GM23248 (cell line): ENCODE results near the gene GALNT18. TPM values are rescaled to one million over a fixed set of nuclear protein-coding genes. Genes with fewer than 3 reads are reported as not detected.

Experiments
- DNase-seq: peaks from one replicate; pipeline ENCODE4 v3.0.0-alpha.2; 2015
- H2AFZ ChIP-seq: fragments of 200-600 bp; sonication (generic); 2 replicates; pipeline ENCODE4 v1.6.1; 2016; ENCODE audit warnings: antibody characterized with exemption
- H3F3A ChIP-seq: fragments of 200-600 bp; sonication (generic); 2 replicates; pipeline ENCODE4 v1.6.1; 2016; ENCODE audit warnings: mild to moderate bottlenecking, antibody characterized with exemption, mixed run types; ENCODE audit not compliant: insufficient read depth
- H3K27ac ChIP-seq: fragments of 200-600 bp; sonication (generic); 2 replicates; pipeline ENCODE4 v1.5.1; 2016; ENCODE audit warnings: mild to moderate bottlenecking
- H3K27me3 ChIP-seq: fragments of 200-600 bp; sonication (generic); replicated peaks from 2 replicates; pipeline ENCODE4 v1.6.1; 2016; ENCODE audit warnings: mild to moderate bottlenecking; ENCODE audit not compliant: insufficient read depth
- H3K36me3 ChIP-seq: fragments of 200-600 bp; sonication (generic); 2 replicates; pipeline ENCODE4 v1.6.1; 2016; ENCODE audit warnings: low read depth, mild to moderate bottlenecking
- H3K4me1 ChIP-seq: fragments of 200-600 bp; sonication (generic); 2 replicates; pipeline ENCODE4 v1.6.1; 2016; ENCODE audit warnings: mild to moderate bottlenecking; ENCODE audit not compliant: insufficient read depth
- H3K4me2 ChIP-seq: fragments of 200-600 bp; sonication (generic); one replicate; pipeline ENCODE4 v1.6.1; 2016; ENCODE audit warnings: mild to moderate bottlenecking; ENCODE audit not compliant: unreplicated experiment
- H3K4me3 ChIP-seq: fragments of 200-600 bp; sonication (generic); 2 replicates; pipeline ENCODE4 v1.5.1; 2016; ENCODE audit warnings: mild to moderate bottlenecking
- H3K79me2 ChIP-seq: fragments of 200-600 bp; sonication (generic); 2 replicates; pipeline ENCODE4 v1.6.1; 2016; ENCODE audit warnings: mild to moderate bottlenecking; ENCODE audit not compliant: insufficient read depth
- H3K9ac ChIP-seq: fragments of 200-600 bp; sonication (generic); 2 replicates; pipeline ENCODE4 v1.6.1; 2016; ENCODE audit warnings: mild to moderate bottlenecking
- H3K9me2 ChIP-seq: fragments of 200-600 bp; sonication (generic); 2 replicates; pipeline ENCODE4 v1.6.1; 2016; ENCODE audit warnings: mixed run types, mild to moderate bottlenecking, moderate library complexity; ENCODE audit not compliant: insufficient read depth
- H3K9me3 ChIP-seq: fragments of 200-600 bp; sonication (generic); one replicate; pipeline ENCODE4 v1.6.1; 2017; ENCODE audit warnings: low read depth
- H4K20me1 ChIP-seq: fragments of 200-600 bp; sonication (generic); 2 replicates; pipeline ENCODE4 v1.6.0; 2016; ENCODE audit not compliant: insufficient read depth
- EZH2 ChIP-seq: fragments of 200-600 bp; sonication (generic); IDR thresholded peaks from 2 replicates; pipeline ENCODE4 v1.6.1; 2018; ENCODE audit warnings: antibody characterized with exemption, mild to moderate bottlenecking; ENCODE audit not compliant: insufficient read depth, poor library complexity, severe bottlenecking
- EZH2phosphoT487 ChIP-seq: fragments of 200-600 bp; sonication (generic); IDR thresholded peaks from 2 replicates; pipeline ENCODE4 v1.6.1; 2018; ENCODE audit warnings: antibody characterized with exemption, moderate library complexity, mild to moderate bottlenecking, low read depth; ENCODE audit not compliant: insufficient read depth
- WGBS, 2 experiments: methylation state at CpG; one replicate each; pipeline ENCODE4 v1.1.6; 2015 to 2017; ENCODE audit warnings: low lambda C conversion rate in 2 of 2, low coverage in 1 of 2; ENCODE audit errors: missing lambda C conversion rate in 2 of 2; 5-methylcytosine and 5-hydroxymethylcytosine counted together
- in situ Hi-C: fragments of 300-500 bp; cut with MboI; formaldehyde crosslinking; loops from 2 replicates; pipeline ENCODE4 v1.15.0; 2020
- polyA plus RNA-seq: library from polyadenylated mRNA; unstranded; fragments of >200 nt; fragmentation: Nextera tagmentation; extraction: Ambion mirVana; gene quantifications from 2 replicates; pipeline ENCODE4 v1.2.1, GENCODE V29; 2016
- total RNA-seq: library from RNA; depleted of rRNA; stranded (reverse); fragments of >200 nt; shearing (Covaris generic); gene quantifications from 2 replicates; pipeline ENCODE4 v1.2.3, GENCODE V29; 2014

The GALNT18 gene
- total and polyA plus RNA-seq, 2 experiments from 2014 or later: 4.1 to 5.6 TPM

- no peak for DNase-seq
- Histone ChIP-seq H3K4me1 (peaks cover 24% of the 10 kb centered on the region), H3K27ac (no peak overlapping the region), H3K79me2 (no peaks in the 10 kb centered on the region), H3K9ac (no peak overlapping the region), H3K36me3 (no peaks in the 10 kb centered on the region), H3K27me3 (no peaks in the 10 kb centered on the region), H3K4me3 (no peak overlapping the region), H3K4me2 (no peak overlapping the region), H3F3A (peaks cover 17% of the 10 kb centered on the region; the same call in 1 of the 2 replicates), H3K9me3 (no peaks in the 10 kb centered on the region), H4K20me1 (no peaks in the 10 kb centered on the region), H3K9me2 (no peaks in the 10 kb centered on the region), H2AFZ (no peak overlapping the region)
- in situ Hi-C loops: no loop called here
- TF ChIP-seq EZH2: no peak
- TF ChIP-seq EZH2phosphoT487: no peak
- WGBS, 2 experiments: 96 to 98% methylated on average over 4 of the region's 4 CpGs
These were observed 201.5 kb downstream of the GALNT18 start for GRCh38 chr11:11420191-11420898.

GRCh38 chr11:11419747-11420146 is 202.1 kb downstream of the GALNT18 start:
- Histone ChIP-seq H3K27ac (no peak overlapping the region), H3K4me1 (peaks cover 24% of the 10 kb centered on the region), H3K27me3 (no peaks in the 10 kb centered on the region), H3K4me3 (no peak overlapping the region), H3K4me2 (no peak overlapping the region), H2AFZ (no peak overlapping the region), H3K79me2 (no peaks in the 10 kb centered on the region), H3K9me3 (no peaks in the 10 kb centered on the region), H4K20me1 (no peaks in the 10 kb centered on the region), H3K9me2 (no peaks in the 10 kb centered on the region), H3F3A (peaks cover 13% of the 10 kb centered on the region; the same call in 1 of the 2 replicates), H3K36me3 (no peaks in the 10 kb centered on the region), H3K9ac (no peak overlapping the region)
- 90 to 91% methylated on average over 3 of the region's 3 CpGs for WGBS, 2 experiments
- DNase-seq: no peak
- in situ Hi-C loops: no loop called here
- TF ChIP-seq EZH2phosphoT487: no peak
- TF ChIP-seq EZH2: no peak

- Histone ChIP-seq H3K4me3 (no peak overlapping the region), H3K9me3 (no peaks in the 10 kb centered on the region), H3K9ac (no peak overlapping the region), H3F3A (peaks cover 13% of the 10 kb centered on the region; the same call in 1 of the 2 replicates), H3K4me2 (peak overlapping the region; percentile 37), H3K9me2 (no peaks in the 10 kb centered on the region), H3K27me3 (no peaks in the 10 kb centered on the region), H3K79me2 (no peaks in the 10 kb centered on the region), H2AFZ (no peak overlapping the region), H3K36me3 (no peaks in the 10 kb centered on the region), H3K4me1 (peaks cover 17% of the 10 kb centered on the region), H3K27ac (0 out of 2 replicates have a peak overlapping the region, but pooled peaks have one; percentile 3), H4K20me1 (no peaks in the 10 kb centered on the region)
- DNase-seq: peak; percentile 89
- WGBS, 2 experiments: 29 to 37% methylated on average over 4 of the region's 4 CpGs
- in situ Hi-C loops: no loop called here
- no peak for TF ChIP-seq EZH2
- no peak for TF ChIP-seq EZH2phosphoT487
These were observed 204.9 kb downstream of the GALNT18 start for GRCh38 chr11:11416917-11417316.

- H3K4me1 ChIP-seq: peaks cover 17% of the 10 kb centered on the region
- TF ChIP-seq EZH2 (no peak), EZH2phosphoT487 (no peak)
- H3K9me2 ChIP-seq: no peaks in the 10 kb centered on the region
- H3K9me3 ChIP-seq: no peaks in the 10 kb centered on the region
- in situ Hi-C loops: no loop called here
- no peaks in the 10 kb centered on the region for H3K27me3 ChIP-seq
- no peaks in the 10 kb centered on the region for H3K36me3 ChIP-seq
- DNase-seq: peak; percentile 31
- H3K79me2 ChIP-seq: no peaks in the 10 kb centered on the region
- H3K27ac ChIP-seq: 0 out of 2 replicates have a peak overlapping the region, but pooled peaks have one; percentile 3
- H4K20me1 ChIP-seq: no peaks in the 10 kb centered on the region
- H2AFZ ChIP-seq: no peak overlapping the region
- 80 to 87% methylated on average over 3 to 5 of the region's 5 CpGs for WGBS, 2 experiments
- peaks cover 13% of the 10 kb centered on the region; the same call in 1 of the 2 replicates for H3F3A ChIP-seq
- H3K9ac ChIP-seq: no peak overlapping the region
- no peak overlapping the region for H3K4me3 ChIP-seq
- H3K4me2 ChIP-seq: peak overlapping the region; percentile 37
These were observed 205.3 kb downstream of the GALNT18 start for GRCh38 chr11:11416502-11416901.
